KG1 (cell line): Measurements from ENCODE around the gene OSBPL7.

ENCODE experiments used
- DNase-seq: peaks from one replicate; lab custom pipeline; 2025; lab: John Stamatoyannopoulos, UW

Gene OSBPL7

GRCh38 chr17:47821424-47822391 lies at the start of gene OSBPL7:
Gene OSBPL7, minus strand, starts transcription at chr17:47821794. Its CDS starts 1,516 bp downstream, at chr17:47820278.
- DNase-seq, result peak; percentile 41

GRCh38 chr17:47871048-47871447 lies 49.5 kb upstream of the OSBPL7 start:
- no peak for DNase-seq

DNA sequence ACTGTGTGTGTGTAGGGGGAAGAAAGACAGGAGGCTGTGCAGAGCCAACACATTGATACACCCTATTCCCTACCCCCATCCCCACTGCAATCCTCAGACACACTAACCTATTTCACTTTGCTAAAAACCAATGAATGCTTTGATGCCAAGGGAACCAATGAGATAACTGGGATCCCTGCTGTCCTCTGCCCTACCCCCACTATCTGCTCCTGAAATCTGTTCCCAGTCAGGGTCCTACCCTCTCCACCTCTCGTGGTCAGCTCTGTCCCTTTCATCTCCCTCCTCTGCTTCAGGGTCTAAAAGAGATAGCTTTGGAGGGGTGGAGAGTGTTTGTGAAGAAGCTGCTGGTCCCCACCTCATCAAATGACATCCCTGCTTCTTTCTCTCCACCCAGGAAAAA lies 48.5 kb upstream of the OSBPL7 start:
- no peak for DNase-seq

GRCh38 chr17:47869114-47869513 lies 47.5 kb upstream of the OSBPL7 start:
- no peak for DNase-seq

- DNase-seq, result no peak
Observed at GRCh38 chr17:47867813-47868533, 46.4 kb upstream of the OSBPL7 start.

DNA sequence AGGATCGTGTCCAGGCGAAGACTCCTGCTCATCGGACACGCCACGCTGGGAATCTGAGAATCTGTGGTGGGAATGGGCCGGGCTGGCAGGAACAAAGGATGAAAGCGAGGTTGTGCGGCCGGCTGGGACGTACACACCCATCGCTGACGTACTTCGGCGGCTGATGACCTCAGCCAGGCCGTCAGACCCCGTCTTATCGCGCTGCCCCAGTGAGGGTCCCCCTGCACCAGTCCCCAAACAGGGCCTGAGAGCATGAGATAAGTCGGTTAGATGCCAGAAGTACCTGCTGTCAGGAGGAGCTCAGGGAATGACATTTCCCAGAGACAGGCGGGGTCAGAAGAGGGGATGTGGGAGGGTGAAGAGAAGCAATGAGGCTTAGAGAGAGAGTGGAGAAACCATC lies 45.3 kb upstream of the OSBPL7 start:
- no peak for DNase-seq

DNA sequence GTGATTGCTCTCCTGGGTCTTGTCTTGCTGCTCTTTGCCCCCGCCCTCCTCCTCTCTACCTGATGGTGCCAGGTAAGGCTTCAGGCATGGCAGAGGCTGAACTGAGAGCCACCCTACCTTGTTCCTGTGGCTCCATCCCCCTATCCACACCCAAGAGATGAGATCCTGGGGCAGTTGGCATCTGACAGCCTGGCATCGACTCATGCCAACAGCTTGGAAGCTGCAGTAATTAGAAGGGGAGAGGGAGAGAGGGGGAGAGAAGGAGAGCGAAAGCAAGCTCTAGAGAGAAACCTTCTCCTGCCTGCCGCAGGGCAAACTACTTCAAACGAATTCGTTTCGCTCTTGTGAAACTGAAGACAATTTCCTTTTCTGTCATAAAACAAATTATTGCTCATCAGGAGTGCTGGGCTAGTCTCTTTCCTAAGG lies 43.2 kb upstream of the OSBPL7 start:
- DNase-seq, result no peak

DNA sequence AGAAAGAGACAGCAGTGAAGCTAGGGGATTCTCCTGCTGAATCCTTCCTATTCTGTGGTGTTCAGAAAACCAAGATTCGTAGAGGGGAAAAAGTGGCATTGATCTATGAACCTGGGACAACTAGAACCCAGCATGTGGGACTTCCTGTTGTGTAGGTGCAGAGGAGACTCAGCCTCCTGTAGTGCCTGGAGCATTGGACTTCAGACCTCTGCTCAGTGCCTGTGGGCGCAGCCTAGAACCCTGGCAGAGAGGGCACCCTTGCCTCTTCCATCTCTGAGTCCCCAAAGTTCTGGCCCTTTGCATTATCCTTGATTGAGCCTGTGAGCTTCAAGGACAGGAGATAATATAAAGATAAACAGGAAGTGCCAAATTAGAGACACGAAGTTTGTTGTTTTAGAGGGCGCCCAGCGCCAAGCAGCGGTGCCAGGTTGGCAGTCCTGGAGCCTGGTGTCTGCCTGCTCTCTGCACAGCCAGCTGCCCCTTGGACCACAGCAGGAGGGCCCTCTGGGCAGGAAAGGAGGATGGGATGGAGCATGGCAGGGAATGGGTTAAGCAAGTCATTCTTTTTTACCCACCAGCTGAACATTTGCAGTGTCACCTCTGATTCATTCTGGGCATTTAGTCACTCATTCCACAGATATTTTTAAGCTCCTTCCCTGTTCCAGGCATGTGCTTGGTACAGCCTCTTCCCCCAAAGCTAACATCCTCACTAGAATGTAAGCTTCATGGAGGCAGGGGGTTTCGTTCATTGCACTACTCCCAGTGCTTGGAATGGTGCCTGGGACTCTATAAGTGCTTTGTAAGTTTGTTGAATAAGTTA lies 41.2 kb upstream of the OSBPL7 start:
- DNase-seq, result no peak

- no peak for DNase-seq
Observed at GRCh38 chr17:47860386-47860785, 38.8 kb upstream of the OSBPL7 start.

- DNase-seq, result no peak
Observed at GRCh38 chr17:47857551-47858455, 36.2 kb upstream of the OSBPL7 start.

DNA sequence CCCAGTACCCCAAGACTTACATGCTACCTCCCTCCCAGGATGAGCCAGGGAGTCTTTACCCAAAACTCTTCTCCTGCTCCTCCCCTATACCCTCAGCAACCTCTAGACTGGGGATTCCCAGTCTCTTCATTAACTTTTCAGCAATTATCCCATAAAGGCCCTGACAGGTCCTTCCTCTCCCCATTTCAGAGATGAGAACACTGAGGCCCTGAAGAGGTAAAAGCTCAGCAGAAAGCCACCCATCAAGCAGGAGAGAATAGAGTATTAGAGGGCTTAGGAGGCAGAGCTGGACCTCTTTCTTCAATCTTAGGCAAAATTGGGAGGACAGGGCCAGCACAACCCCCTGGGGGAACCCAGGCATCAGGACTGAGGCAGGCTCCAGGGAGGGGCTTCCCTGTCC lies 35.2 kb upstream of the OSBPL7 start:
- no peak for DNase-seq

DNA sequence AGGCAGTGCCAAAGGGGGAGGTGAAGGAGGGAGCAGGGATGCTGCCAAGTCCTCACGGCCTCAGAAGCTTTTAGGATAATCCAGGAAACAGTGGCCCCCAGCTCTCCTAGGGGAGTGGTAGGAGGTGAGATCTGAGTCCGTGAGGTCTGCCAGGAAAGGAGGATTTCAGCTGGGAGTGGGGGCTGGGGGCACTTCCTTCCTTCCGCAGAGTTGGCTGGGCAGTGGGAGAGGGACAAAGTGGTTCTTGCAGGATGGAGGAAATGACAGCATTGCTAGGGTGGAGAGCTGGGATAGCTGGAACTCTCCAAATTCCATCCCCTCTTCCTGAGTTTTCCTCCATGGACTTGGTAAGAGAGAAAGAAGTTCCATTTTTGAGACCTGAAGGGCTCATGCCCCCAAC lies 34.1 kb upstream of the OSBPL7 start:
- no peak for DNase-seq

- DNase-seq, result no peak
Observed at GRCh38 chr17:47853616-47854015, 32.0 kb upstream of the OSBPL7 start.

GRCh38 chr17:47852113-47852949 lies 30.7 kb upstream of the OSBPL7 start:
- DNase-seq, result no peak

DNA sequence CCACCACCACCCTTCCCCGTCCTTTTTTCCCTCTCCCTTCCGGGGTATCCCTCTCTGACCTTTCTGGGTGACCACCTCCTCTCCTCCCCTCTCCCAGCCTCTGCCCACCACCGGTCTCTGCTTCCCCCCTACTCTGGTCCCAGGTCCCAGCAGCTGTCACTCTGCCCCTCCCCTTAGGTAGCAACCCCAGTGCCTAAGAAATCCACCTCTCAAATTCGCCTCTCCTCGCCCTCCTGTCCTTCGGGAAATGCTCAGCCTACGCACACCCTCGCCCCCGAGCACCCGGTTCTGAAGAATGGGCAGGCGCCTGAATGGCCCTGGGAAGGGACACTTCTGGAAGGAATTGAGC lies 30.1 kb upstream of the OSBPL7 start:
- DNase-seq, result no peak

- no peak for DNase-seq
Observed at GRCh38 chr17:47850692-47851573, 29.3 kb upstream of the OSBPL7 start, which contains the start of gene SP6. Gene SP6, minus strand, starts transcription at chr17:47851163. Its CDS starts 2,734 bp downstream, at chr17:47848429.

DNA sequence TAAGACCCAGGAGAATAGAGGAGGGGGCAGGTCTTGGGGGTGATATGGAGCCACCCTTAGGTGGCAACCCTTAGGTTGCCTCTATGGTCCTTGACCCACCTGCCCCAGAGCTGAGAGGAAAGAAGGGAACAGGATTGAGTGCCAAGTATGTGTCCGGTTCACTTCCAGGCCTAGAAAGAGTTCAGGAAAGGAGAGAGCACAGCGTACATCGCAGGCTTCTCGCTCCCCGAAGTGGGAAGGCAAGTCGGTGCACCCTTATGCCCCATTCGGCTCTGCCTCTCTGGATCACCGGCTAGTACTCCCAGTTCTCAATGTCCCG lies 28.7 kb upstream of the OSBPL7 start:
- no peak for DNase-seq

DNA sequence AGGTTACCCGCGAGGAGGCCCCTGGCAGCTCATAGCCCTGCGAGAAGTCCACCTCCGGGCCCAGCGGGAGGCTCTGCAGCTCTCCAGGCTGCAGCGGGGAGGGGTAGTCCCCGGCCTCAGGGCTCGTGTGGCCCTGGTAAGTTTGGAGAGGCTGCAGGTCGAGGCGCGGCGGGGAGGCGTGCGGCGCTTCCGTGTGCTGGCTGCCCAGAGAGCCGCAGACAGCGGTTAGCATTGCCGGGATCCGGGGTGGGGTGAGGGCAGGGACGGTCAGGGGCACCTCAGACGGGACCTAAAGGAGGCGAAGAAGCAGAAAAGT lies 26.6 kb upstream of the OSBPL7 start:
- DNase-seq, result no peak

DNA sequence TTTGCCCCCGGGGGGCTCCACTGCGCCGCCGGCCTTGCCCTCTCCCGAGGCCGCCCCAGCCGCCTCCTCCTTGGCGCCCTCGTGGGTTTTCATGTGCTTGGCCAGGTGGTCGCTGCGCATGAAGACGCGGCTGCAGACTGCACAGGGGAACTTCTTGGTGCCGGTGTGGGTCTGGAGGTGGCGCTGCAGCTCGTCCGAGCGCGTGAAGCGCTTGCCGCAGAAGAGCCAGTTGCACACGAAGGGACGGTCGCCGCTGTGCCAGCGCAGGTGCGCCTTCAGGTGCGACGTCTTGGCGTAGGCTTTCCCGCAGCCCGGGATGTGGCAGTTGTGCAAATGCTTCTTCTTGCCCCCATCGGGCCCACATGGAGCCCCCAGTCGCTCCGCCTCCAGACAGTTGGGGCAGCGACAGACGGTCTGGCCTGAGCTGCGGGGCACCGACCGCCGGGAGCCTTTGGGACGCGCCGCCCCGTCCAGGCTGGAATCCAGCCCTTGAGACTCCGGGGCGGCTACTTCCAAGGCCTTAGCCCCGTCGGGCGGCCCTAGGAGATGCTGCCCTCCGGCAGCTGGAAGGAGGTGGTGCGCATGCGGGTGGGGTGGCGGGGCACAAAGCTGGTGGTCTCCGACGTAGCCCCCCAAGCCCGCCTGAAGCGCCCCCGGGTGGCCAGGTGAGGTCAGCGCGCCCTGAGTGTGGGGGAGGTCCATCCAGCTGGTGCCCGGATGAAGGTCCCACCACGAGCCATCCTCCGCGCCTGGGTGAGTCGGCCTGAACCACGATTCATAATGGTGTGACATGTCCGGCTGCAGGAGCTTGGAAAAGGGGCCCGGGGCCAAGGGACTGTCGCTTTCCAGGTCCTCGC lies 26.0 kb upstream of the OSBPL7 start:
- no peak for DNase-seq
